ENCODE measurements around the gene SPCS2. TPM values are rescaled to one million over a fixed set of nuclear protein-coding genes. Genes with fewer than 3 reads are reported as not detected.
A peak's percentile ranks its signal among the peaks of the same experiment; 100 is the strongest.

SPCS2 gene
- total RNA-seq (2014; rRNA removed; shearing (Covaris generic)): 51.1 and 316 TPM in 2 replicates
- polyA plus RNA-seq (2016; fragmentation: Nextera tagmentation; extraction: Ambion mirVana): 335 and 370 TPM in 2 replicates

- Histone ChIP-seq H3K9me2 (ENCODE audit: insufficient read depth) (no peaks in the 10 kb centered on the region), H3K27ac (peak within 1 kb of the TSS; percentile 71), H3F3A (ENCODE audit: insufficient read depth) (peaks cover 15% of the 10 kb centered on the region), H3K9me3 (ENCODE audit: low read depth) (no peaks in the 10 kb centered on the region), H3K4me3 (peak within 1 kb of the TSS; percentile 97), H4K20me1 (ENCODE audit: insufficient read depth) (no peaks in the 10 kb centered on the region), H3K4me1 (ENCODE audit: insufficient read depth) (peaks cover 26% of the 10 kb centered on the region), H3K36me3 (ENCODE audit: low read depth) (no peaks in the 10 kb centered on the region), H3K4me2 (ENCODE audit: unreplicated experiment) (peak within 1 kb of the TSS; percentile 97), H2AFZ (peak within 1 kb of the TSS; percentile 98), H3K9ac (peak within 1 kb of the TSS; percentile 93), H3K27me3 (replicated peaks; ENCODE audit: insufficient read depth) (no peaks in the 10 kb centered on the region), H3K79me2 (ENCODE audit: insufficient read depth) (peaks cover 63% of the 10 kb centered on the region)
- TF ChIP-seq EZH2phosphoT487 (IDR thresholded peaks at IDR 0.05; ENCODE audit: insufficient read depth, low read depth): no peak
- no peak for TF ChIP-seq EZH2 (IDR thresholded peaks at IDR 0.05; ENCODE audit: insufficient read depth, poor library complexity, severe bottlenecking)
- in situ Hi-C loops (cut with MboI): no loop called here
- WGBS, 2 experiments (ENCODE audit: low coverage in 1 of 2, low lambda C conversion rate in 2 of 2, missing lambda C conversion rate in 2 of 2): 1% methylated on average over 62 of the region's 67 CpGs
- peak; percentile 100 for DNase-seq
These were observed at the start of gene SPCS2, which contains the start of gene XRRA1 for GRCh38 chr11:74948898-74949752. Gene SPCS2 (plus strand): TSS chr11:74949266. CDS start chr11:74949286, 20 bp downstream. Gene XRRA1 (minus strand): TSS chr11:74949091. CDS start chr11:74940878, 8,213 bp downstream.

- in situ Hi-C loops (cut with MboI): no loop called here
- DNase-seq: no peak
- no peak overlapping the region for H3K9ac ChIP-seq
These were observed 46.7 kb upstream of the SPCS2 start for GRCh38 chr11:74902342-74902741.

GRCh38 chr11:74905326-74905725 lies 43.7 kb upstream of the SPCS2 start:
- H3K4me3 ChIP-seq: no peak overlapping the region
- H3K79me2 ChIP-seq (ENCODE audit: insufficient read depth): no peaks in the 10 kb centered on the region
- H3F3A ChIP-seq (ENCODE audit: insufficient read depth): no peaks in the 10 kb centered on the region
- no peak overlapping the region for H3K9ac ChIP-seq
- no peaks in the 10 kb centered on the region for H4K20me1 ChIP-seq (ENCODE audit: insufficient read depth)
- no peaks in the 10 kb centered on the region for H3K4me1 ChIP-seq (ENCODE audit: insufficient read depth)
- WGBS, 2 experiments (ENCODE audit: low coverage in 1 of 2, low lambda C conversion rate in 2 of 2, missing lambda C conversion rate in 2 of 2): 81 to 85% methylated on average over 3 of the region's 3 CpGs
- H3K9me3 ChIP-seq (ENCODE audit: low read depth): no peaks in the 10 kb centered on the region
- no peaks in the 10 kb centered on the region for H3K36me3 ChIP-seq (ENCODE audit: low read depth)
- no peak overlapping the region for H3K4me2 ChIP-seq (ENCODE audit: unreplicated experiment)
- DNase-seq: no peak
- H3K9me2 ChIP-seq (ENCODE audit: insufficient read depth): no peaks in the 10 kb centered on the region
- no peak overlapping the region for H3K27ac ChIP-seq
- no peak overlapping the region for H2AFZ ChIP-seq
- no peak for TF ChIP-seq EZH2phosphoT487 (IDR thresholded peaks at IDR 0.05; ENCODE audit: insufficient read depth, low read depth)
- no peak for TF ChIP-seq EZH2 (IDR thresholded peaks at IDR 0.05; ENCODE audit: insufficient read depth, poor library complexity, severe bottlenecking)
- in situ Hi-C loops (cut with MboI): no loop called here
- H3K27me3 ChIP-seq (replicated peaks; ENCODE audit: insufficient read depth): no peaks in the 10 kb centered on the region

More at GRCh38 chr11:74902342-74902741, 46.7 kb upstream of the SPCS2 start:
- Histone ChIP-seq H3K36me3 (ENCODE audit: low read depth) (no peaks in the 10 kb centered on the region), H3K27me3 (replicated peaks; ENCODE audit: insufficient read depth) (no peaks in the 10 kb centered on the region), H3K4me2 (ENCODE audit: unreplicated experiment) (no peak overlapping the region), H3K27ac (no peak overlapping the region), H2AFZ (no peak overlapping the region), H3K79me2 (ENCODE audit: insufficient read depth) (no peaks in the 10 kb centered on the region), H3F3A (ENCODE audit: insufficient read depth) (no peaks in the 10 kb centered on the region), H3K9me2 (ENCODE audit: insufficient read depth) (no peaks in the 10 kb centered on the region), H3K4me1 (ENCODE audit: insufficient read depth) (no peaks in the 10 kb centered on the region), H3K9me3 (ENCODE audit: low read depth) (no peaks in the 10 kb centered on the region), H4K20me1 (ENCODE audit: insufficient read depth) (no peaks in the 10 kb centered on the region), H3K4me3 (no peak overlapping the region)
- 95 to 98% methylated on average over 4 of the region's 4 CpGs for WGBS, 2 experiments (ENCODE audit: low coverage in 1 of 2, low lambda C conversion rate in 2 of 2, missing lambda C conversion rate in 2 of 2)
- TF ChIP-seq EZH2phosphoT487 (IDR thresholded peaks at IDR 0.05; ENCODE audit: insufficient read depth, low read depth) (no peak), EZH2 (IDR thresholded peaks at IDR 0.05; ENCODE audit: insufficient read depth, poor library complexity, severe bottlenecking) (no peak)

GRCh38 chr11:74909385-74909784 lies 39.7 kb upstream of the SPCS2 start:
- H3K79me2 ChIP-seq (ENCODE audit: insufficient read depth): no peaks in the 10 kb centered on the region
- no peaks in the 10 kb centered on the region for H4K20me1 ChIP-seq (ENCODE audit: insufficient read depth)
- no peaks in the 10 kb centered on the region for H3K4me1 ChIP-seq (ENCODE audit: insufficient read depth)
- H3K4me3 ChIP-seq: no peak overlapping the region
- H3K9me2 ChIP-seq (ENCODE audit: insufficient read depth): no peaks in the 10 kb centered on the region
- WGBS, 2 experiments (ENCODE audit: low coverage in 1 of 2, low lambda C conversion rate in 2 of 2, missing lambda C conversion rate in 2 of 2): 68 to 73% methylated on average over 4 of the region's 4 CpGs
- no peaks in the 10 kb centered on the region for H3K27me3 ChIP-seq (replicated peaks; ENCODE audit: insufficient read depth)
- DNase-seq: no peak
- no peak overlapping the region for H3K4me2 ChIP-seq (ENCODE audit: unreplicated experiment)
- TF ChIP-seq EZH2phosphoT487 (IDR thresholded peaks at IDR 0.05; ENCODE audit: insufficient read depth, low read depth): no peak
- TF ChIP-seq EZH2 (IDR thresholded peaks at IDR 0.05; ENCODE audit: insufficient read depth, poor library complexity, severe bottlenecking): no peak
- in situ Hi-C loops (cut with MboI): no loop called here
- H3K27ac ChIP-seq: no peak overlapping the region
- H3K9me3 ChIP-seq (ENCODE audit: low read depth): no peaks in the 10 kb centered on the region
- H2AFZ ChIP-seq: no peak overlapping the region
- no peaks in the 10 kb centered on the region for H3F3A ChIP-seq (ENCODE audit: insufficient read depth)
- 0 out of 2 replicates have a peak, but pooled peaks cover 3% of the 10 kb centered on the region for H3K36me3 ChIP-seq (ENCODE audit: low read depth)
- H3K9ac ChIP-seq: no peak overlapping the region
